Stimulated activated naive B cell treated with anti-CD40 and anti-IgM and Interleukin-4, amounts not matched to agents 10 μg/mL and 1 μg/mL and 100 μg/mL, for 72 hours (primary cell): Measurements from ENCODE around the gene CELF4.

ENCODE experiments used
- ATAC-seq, 2 donors: fragments of 150-1000 bp; cut with Tn5 transposase; replicated peaks; 2 replicates each; pipeline ENCODE4 v1.10.0; 2021; ENCODE audit warnings: moderate library complexity in 1 of 2
- DNase-seq: peaks from one replicate; pipeline ENCODE4 v3.0.0; 2021
- H3K27ac Mint-ChIP-seq: one replicate; pipeline ENCODE4 v1.8.0; 2022; ENCODE audit warnings: mild to moderate bottlenecking, mixed read lengths
- H3K27me3 Mint-ChIP-seq, 2 donors: one replicate each; pipeline ENCODE4 v1.8.0; 2022; ENCODE audit warnings: mixed read lengths in 2 of 2
- H3K36me3 Mint-ChIP-seq, 2 donors: one replicate each; pipeline ENCODE4 v1.8.0; 2022; ENCODE audit warnings: mixed read lengths in 2 of 2, mild to moderate bottlenecking in 1 of 2
- H3K4me1 Mint-ChIP-seq, 2 donors: one replicate each; pipeline ENCODE4 v1.8.0; 2022; ENCODE audit warnings: mixed read lengths in 2 of 2, mild to moderate bottlenecking in 1 of 2
- H3K4me3 Mint-ChIP-seq, 2 donors: one replicate each; pipeline ENCODE4 v1.8.0; 2022; ENCODE audit warnings: mild to moderate bottlenecking in 2 of 2, mixed read lengths in 2 of 2, moderate library complexity in 1 of 2
- H3K9me3 Mint-ChIP-seq, 2 donors: one replicate each; pipeline ENCODE4 v1.8.0; 2022; ENCODE audit warnings: mixed read lengths in 2 of 2, mild to moderate bottlenecking in 1 of 2

CELF4 gene

GRCh38 chr18:37495354-37495753, 70.2 kb downstream of the CELF4 start:
- Mint-ChIP-seq H3K27me3 (peaks cover 7 to 21% of the 10 kb centered on the region in 2 donors), H3K4me1 (no peaks in the 10 kb centered on the region), H3K4me3 (no peak overlapping the region), H3K27ac (no peak overlapping the region), H3K9me3 (no peaks in the 10 kb centered on the region), H3K36me3 (no peaks in the 10 kb centered on the region)
- no peak for DNase-seq
- ATAC-seq = no peak

- no peak for DNase-seq
- H3K27ac Mint-ChIP-seq = no peak overlapping the region
- no peak for ATAC-seq
- H3K4me3 Mint-ChIP-seq = no peak overlapping the region
- H3K27me3 Mint-ChIP-seq = peaks cover 9 to 19% of the 10 kb centered on the region in 2 donors
- no peaks in the 10 kb centered on the region for H3K4me1 Mint-ChIP-seq
- H3K9me3 Mint-ChIP-seq = no peaks in the 10 kb centered on the region
- no peaks in the 10 kb centered on the region for H3K36me3 Mint-ChIP-seq
Measured at GRCh38 chr18:37494406-37494805, 71.2 kb downstream of the CELF4 start.

GRCh38 chr18:37493352-37493935, 72.2 kb downstream of the CELF4 start:
- H3K4me3 Mint-ChIP-seq = no peak overlapping the region
- no peaks in the 10 kb centered on the region for H3K36me3 Mint-ChIP-seq
- no peak overlapping the region for H3K27ac Mint-ChIP-seq
- no peaks in the 10 kb centered on the region for H3K4me1 Mint-ChIP-seq
- H3K27me3 Mint-ChIP-seq = peaks cover 18 to 21% of the 10 kb centered on the region in 2 donors
- ATAC-seq (no peak), DNase-seq (no peak)
- no peaks in the 10 kb centered on the region for H3K9me3 Mint-ChIP-seq

- H3K27me3 Mint-ChIP-seq = peaks cover 23 to 26% of the 10 kb centered on the region in 2 donors
- ATAC-seq = no peak
- no peaks in the 10 kb centered on the region for H3K9me3 Mint-ChIP-seq
- no peaks in the 10 kb centered on the region for H3K36me3 Mint-ChIP-seq
- H3K27ac Mint-ChIP-seq = no peak overlapping the region
- no peak overlapping the region for H3K4me3 Mint-ChIP-seq
- no peak for DNase-seq
- no peaks in the 10 kb centered on the region for H3K4me1 Mint-ChIP-seq
Measured at GRCh38 chr18:37492952-37493351, 72.6 kb downstream of the CELF4 start.

- H3K27ac Mint-ChIP-seq = no peak overlapping the region
- H3K27me3 Mint-ChIP-seq = peaks cover 37 to 41% of the 10 kb centered on the region in 2 donors
- no peaks in the 10 kb centered on the region for H3K36me3 Mint-ChIP-seq
- H3K4me1 Mint-ChIP-seq = peaks cover 0 to 4% of the 10 kb centered on the region in 2 donors
- H3K4me3 Mint-ChIP-seq = no peak overlapping the region
- DNase-seq = no peak
- ATAC-seq = no peak
- peaks cover 0 to 2% of the 10 kb centered on the region in 2 donors for H3K9me3 Mint-ChIP-seq
Measured at GRCh38 chr18:37491526-37491925, 74.1 kb downstream of the CELF4 start.

GRCh38 chr18:37489998-37490397, 75.6 kb downstream of the CELF4 start:
- Mint-ChIP-seq H3K4me1 (peaks cover 7 to 14% of the 10 kb centered on the region in 2 donors), H3K36me3 (no peaks in the 10 kb centered on the region), H3K27me3 (peaks cover 48 to 52% of the 10 kb centered on the region in 2 donors), H3K27ac (no peak overlapping the region), H3K9me3 (peaks cover 0 to 2% of the 10 kb centered on the region in 2 donors), H3K4me3 (no peak overlapping the region)
- DNase-seq = no peak
- ATAC-seq = no peak

GRCh38 chr18:37489011-37489410, 76.6 kb downstream of the CELF4 start:
- H3K4me3 Mint-ChIP-seq = no peak overlapping the region
- peaks cover 56 to 59% of the 10 kb centered on the region in 2 donors for H3K27me3 Mint-ChIP-seq
- no peaks in the 10 kb centered on the region for H3K36me3 Mint-ChIP-seq
- DNase-seq = no peak
- no peak overlapping the region for H3K27ac Mint-ChIP-seq
- H3K4me1 Mint-ChIP-seq = peaks cover 7 to 14% of the 10 kb centered on the region in 2 donors
- no peak for ATAC-seq
- H3K9me3 Mint-ChIP-seq = peaks cover 0 to 2% of the 10 kb centered on the region in 2 donors

- Mint-ChIP-seq H3K27ac (no peak overlapping the region), H3K27me3 (peaks cover 59 to 60% of the 10 kb centered on the region in 2 donors), H3K4me3 (no peak overlapping the region), H3K36me3 (no peaks in the 10 kb centered on the region), H3K4me1 (peaks cover 7 to 14% of the 10 kb centered on the region in 2 donors), H3K9me3 (peaks cover 0 to 2% of the 10 kb centered on the region in 2 donors)
- DNase-seq (no peak), ATAC-seq (no peak)
Measured at GRCh38 chr18:37487400-37487867, 78.2 kb downstream of the CELF4 start.

- Mint-ChIP-seq H3K9me3 (peaks cover 0 to 2% of the 10 kb centered on the region in 2 donors), H3K4me3 (no peak overlapping the region), H3K36me3 (no peaks in the 10 kb centered on the region), H3K4me1 (peaks cover 7 to 14% of the 10 kb centered on the region in 2 donors), H3K27ac (no peak overlapping the region), H3K27me3 (peaks cover 59 to 60% of the 10 kb centered on the region in 2 donors)
- ATAC-seq = no peak
- no peak for DNase-seq
Measured at GRCh38 chr18:37486848-37487247, 78.8 kb downstream of the CELF4 start.

GRCh38 chr18:37484983-37485834, 80.4 kb downstream of the CELF4 start:
- Mint-ChIP-seq H3K9me3 (peaks cover 0 to 2% of the 10 kb centered on the region in 2 donors), H3K36me3 (no peaks in the 10 kb centered on the region), H3K27me3 (peaks cover 54 to 62% of the 10 kb centered on the region in 2 donors), H3K4me3 (peak overlapping the region in 1 of 2 donors; percentile 49), H3K27ac (no peak overlapping the region), H3K4me1 (peaks cover 7 to 14% of the 10 kb centered on the region in 2 donors)
- no peak for DNase-seq
- ATAC-seq = peak in 1 of 2 donors; percentile 46

- no peak overlapping the region for H3K4me3 Mint-ChIP-seq
- DNase-seq = no peak
- H3K27me3 Mint-ChIP-seq = peaks cover 50 to 58% of the 10 kb centered on the region in 2 donors
Measured at GRCh38 chr18:37483984-37484819, 81.4 kb downstream of the CELF4 start.

GRCh38 chr18:37483221-37483971, 82.2 kb downstream of the CELF4 start:
- H3K4me3 Mint-ChIP-seq = no peak overlapping the region
- H3K4me1 Mint-ChIP-seq = peaks cover 7 to 14% of the 10 kb centered on the region in 2 donors
- no peaks in the 10 kb centered on the region for H3K36me3 Mint-ChIP-seq
- ATAC-seq = no peak
- H3K27ac Mint-ChIP-seq = no peak overlapping the region
- no peak for DNase-seq
- peaks cover 0 to 2% of the 10 kb centered on the region in 2 donors for H3K9me3 Mint-ChIP-seq
- peaks cover 45 to 52% of the 10 kb centered on the region in 2 donors for H3K27me3 Mint-ChIP-seq

More at GRCh38 chr18:37483984-37484819, 81.4 kb downstream of the CELF4 start:
- Mint-ChIP-seq H3K4me1 (peaks cover 7 to 14% of the 10 kb centered on the region in 2 donors), H3K36me3 (no peaks in the 10 kb centered on the region), H3K9me3 (peaks cover 0 to 2% of the 10 kb centered on the region in 2 donors), H3K27ac (no peak overlapping the region)
- no peak for ATAC-seq

- no peaks in the 10 kb centered on the region for H3K36me3 Mint-ChIP-seq
- no peak for DNase-seq
- H3K27ac Mint-ChIP-seq = no peak overlapping the region
- peak in 1 of 2 donors; percentile 41 for ATAC-seq
- H3K4me3 Mint-ChIP-seq = no peak overlapping the region
- peaks cover 38 to 46% of the 10 kb centered on the region in 2 donors for H3K27me3 Mint-ChIP-seq
- H3K4me1 Mint-ChIP-seq = peaks cover 7 to 14% of the 10 kb centered on the region in 2 donors
- H3K9me3 Mint-ChIP-seq = peaks cover 0 to 2% of the 10 kb centered on the region in 2 donors
Measured at GRCh38 chr18:37482433-37482832, 83.2 kb downstream of the CELF4 start.
